ENCODE results near the gene POU2AF2. TPM values are rescaled to one million over a fixed set of nuclear protein-coding genes. Genes with fewer than 3 reads are reported as not detected.

The POU2AF2 gene
- total and polyA plus RNA-seq, 4 donors: not detected

DNA sequence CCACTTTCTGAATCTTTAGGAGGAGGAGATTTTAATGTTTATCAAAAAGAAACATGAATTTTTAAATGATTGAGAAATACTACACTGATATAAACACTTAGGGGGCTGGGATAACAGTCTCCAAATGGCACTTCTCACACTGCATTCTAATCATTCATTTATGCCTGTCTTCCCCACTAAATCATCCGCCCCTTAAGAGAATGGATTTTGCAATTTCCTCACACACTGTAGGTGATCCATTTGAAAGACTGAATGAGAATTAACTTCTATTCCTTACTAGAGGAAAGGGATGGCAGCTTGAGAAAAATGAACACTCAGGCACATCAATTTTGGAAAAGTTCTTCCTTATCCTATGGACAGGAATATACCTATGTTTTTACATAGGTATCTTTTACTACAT lies 7.6 kb upstream of the POU2AF2 start:
- H3K27ac ChIP-seq (ENCODE audit: low read depth in 1 of 2, low read length in 2 of 2): no peak overlapping the region
- H3K27me3 ChIP-seq (ENCODE audit: control insufficient read depth in 4 of 4, insufficient read depth in 4 of 4, low read length in 3 of 4): no peaks in the 10 kb centered on the region
- no peak overlapping the region for H3K9ac ChIP-seq (ENCODE audit: low read depth in 1 of 2, low read length in 2 of 2)
- H3K4me3 ChIP-seq (ENCODE audit: low read depth in 1 of 3, low read length in 3 of 3): no peak overlapping the region
- no peaks in the 10 kb centered on the region for H3K36me3 ChIP-seq (ENCODE audit: control insufficient read depth in 4 of 4, insufficient read depth in 3 of 4, low read depth in 1 of 4, low read length in 3 of 4)
- WGBS: 84% methylated on average over 1 of the region's 1 CpG
- TF ChIP-seq FOXA2 (IDR thresholded peaks at IDR 0.05) (no peak), EGR1 (IDR thresholded peaks at IDR 0.05; ENCODE audit: low read depth in 2 of 2) (no peak)
- H3K4me1 ChIP-seq (ENCODE audit: control insufficient read depth in 4 of 4, insufficient read depth in 4 of 4, low read length in 3 of 4): no peaks in the 10 kb centered on the region
- no peak for DNase-seq (ENCODE audit: low spot score)
- no peaks in the 10 kb centered on the region for H3K9me3 ChIP-seq (ENCODE audit: control insufficient read depth in 4 of 4, low read length in 3 of 4)

DNA sequence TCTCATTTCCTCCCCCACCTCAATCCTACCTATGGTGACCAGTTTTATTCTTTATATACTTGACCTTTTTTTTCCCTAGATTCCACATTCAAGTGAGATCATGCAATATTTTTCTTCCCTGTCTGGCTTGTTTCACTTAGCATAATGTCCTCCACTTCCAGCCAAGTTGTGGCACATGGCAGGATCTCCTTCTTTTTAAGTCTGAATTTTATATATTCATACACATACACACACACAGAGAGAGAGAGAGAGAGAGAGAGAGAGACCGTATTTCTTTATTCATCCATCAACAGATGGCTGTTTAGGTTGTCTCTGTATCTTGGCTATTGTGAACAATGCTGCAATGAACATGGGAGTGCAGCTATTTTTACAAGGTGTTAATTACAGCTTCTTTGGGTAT lies 1.4 kb downstream of the POU2AF2 start:
- 88% methylated on average over 1 of the region's 1 CpG for WGBS
- TF ChIP-seq, protein P1, sequence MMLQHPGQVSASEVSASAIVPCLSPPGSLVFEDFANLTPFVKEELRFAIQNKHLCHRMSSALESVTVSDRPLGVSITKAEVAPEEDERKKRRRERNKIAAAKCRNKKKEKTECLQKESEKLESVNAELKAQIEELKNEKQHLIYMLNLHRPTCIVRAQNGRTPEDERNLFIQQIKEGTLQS (IDR thresholded peaks at IDR 0.05): no peak
- no peak for TF ChIP-seq JUND (IDR thresholded peaks at IDR 0.05)
- H3K9ac ChIP-seq (ENCODE audit: low read depth in 1 of 2, low read length in 2 of 2): no peak overlapping the region
- no peak for DNase-seq (ENCODE audit: low spot score)
- H3K36me3 ChIP-seq (ENCODE audit: control insufficient read depth in 4 of 4, insufficient read depth in 3 of 4, low read depth in 1 of 4, low read length in 3 of 4): no peaks in the 10 kb centered on the region
- H3K27ac ChIP-seq (ENCODE audit: low read depth in 1 of 2, low read length in 2 of 2): no peak overlapping the region
- H3K27me3 ChIP-seq (ENCODE audit: control insufficient read depth in 4 of 4, insufficient read depth in 4 of 4, low read length in 3 of 4): peaks cover 0 to 9% (median 4%) of the 10 kb centered on the region in 4 donors
- no peaks in the 10 kb centered on the region for H3K9me3 ChIP-seq (ENCODE audit: control insufficient read depth in 4 of 4, low read length in 3 of 4)
- H3K4me1 ChIP-seq (ENCODE audit: control insufficient read depth in 4 of 4, insufficient read depth in 4 of 4, low read length in 3 of 4): no peaks in the 10 kb centered on the region
- H3K4me3 ChIP-seq (ENCODE audit: low read depth in 1 of 3, low read length in 3 of 3): no peak overlapping the region

DNA sequence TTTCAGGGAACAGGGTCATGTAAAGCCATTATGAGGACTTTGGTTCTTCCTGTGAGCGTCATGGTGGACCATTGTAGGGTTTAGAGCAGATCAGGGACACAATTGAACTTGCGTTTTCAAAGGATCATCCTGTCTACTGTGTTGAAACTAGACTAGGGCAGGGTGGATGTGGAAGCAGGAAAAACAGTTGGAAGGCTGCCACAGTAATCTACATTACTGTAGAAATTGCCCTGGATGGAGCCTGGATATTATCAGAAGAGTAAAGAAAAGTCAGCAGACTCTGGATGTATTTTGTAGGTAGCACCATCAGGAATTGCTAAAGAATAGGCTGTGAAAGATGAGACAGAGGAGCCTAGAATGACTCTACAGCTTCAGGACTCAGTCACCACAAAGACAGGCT lies 5.4 kb downstream of the POU2AF2 start:
- TF ChIP-seq JUND (IDR thresholded peaks at IDR 0.05) (no peak), FOXA2 (IDR thresholded peaks at IDR 0.05) (no peak), FOXA1 (IDR thresholded peaks at IDR 0.05) (no peak), SP1 (IDR thresholded peaks at IDR 0.05) (no peak), HNF4A (conservative IDR thresholded peaks at IDR 0.05) (no peak), GABPA (IDR thresholded peaks at IDR 0.05 in 1 of 2, conservative IDR thresholded peaks at IDR 0.05 in 1 of 2) (no peak)
- TF ChIP-seq, protein P2, sequence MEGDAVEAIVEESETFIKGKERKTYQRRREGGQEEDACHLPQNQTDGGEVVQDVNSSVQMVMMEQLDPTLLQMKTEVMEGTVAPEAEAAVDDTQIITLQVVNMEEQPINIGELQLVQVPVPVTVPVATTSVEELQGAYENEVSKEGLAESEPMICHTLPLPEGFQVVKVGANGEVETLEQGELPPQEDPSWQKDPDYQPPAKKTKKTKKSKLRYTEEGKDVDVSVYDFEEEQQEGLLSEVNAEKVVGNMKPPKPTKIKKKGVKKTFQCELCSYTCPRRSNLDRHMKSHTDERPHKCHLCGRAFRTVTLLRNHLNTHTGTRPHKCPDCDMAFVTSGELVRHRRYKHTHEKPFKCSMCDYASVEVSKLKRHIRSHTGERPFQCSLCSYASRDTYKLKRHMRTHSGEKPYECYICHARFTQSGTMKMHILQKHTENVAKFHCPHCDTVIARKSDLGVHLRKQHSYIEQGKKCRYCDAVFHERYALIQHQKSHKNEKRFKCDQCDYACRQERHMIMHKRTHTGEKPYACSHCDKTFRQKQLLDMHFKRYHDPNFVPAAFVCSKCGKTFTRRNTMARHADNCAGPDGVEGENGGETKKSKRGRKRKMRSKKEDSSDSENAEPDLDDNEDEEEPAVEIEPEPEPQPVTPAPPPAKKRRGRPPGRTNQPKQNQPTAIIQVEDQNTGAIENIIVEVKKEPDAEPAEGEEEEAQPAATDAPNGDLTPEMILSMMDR (IDR thresholded peaks at IDR 0.05; ENCODE audit: low read depth, low read length, missing input control): no peak
- TF ChIP-seq, protein P3, sequence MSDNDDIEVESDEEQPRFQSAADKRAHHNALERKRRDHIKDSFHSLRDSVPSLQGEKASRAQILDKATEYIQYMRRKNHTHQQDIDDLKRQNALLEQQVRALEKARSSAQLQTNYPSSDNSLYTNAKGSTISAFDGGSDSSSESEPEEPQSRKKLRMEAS (IDR thresholded peaks at IDR 0.05): no peak
- TF ChIP-seq, protein P4, sequence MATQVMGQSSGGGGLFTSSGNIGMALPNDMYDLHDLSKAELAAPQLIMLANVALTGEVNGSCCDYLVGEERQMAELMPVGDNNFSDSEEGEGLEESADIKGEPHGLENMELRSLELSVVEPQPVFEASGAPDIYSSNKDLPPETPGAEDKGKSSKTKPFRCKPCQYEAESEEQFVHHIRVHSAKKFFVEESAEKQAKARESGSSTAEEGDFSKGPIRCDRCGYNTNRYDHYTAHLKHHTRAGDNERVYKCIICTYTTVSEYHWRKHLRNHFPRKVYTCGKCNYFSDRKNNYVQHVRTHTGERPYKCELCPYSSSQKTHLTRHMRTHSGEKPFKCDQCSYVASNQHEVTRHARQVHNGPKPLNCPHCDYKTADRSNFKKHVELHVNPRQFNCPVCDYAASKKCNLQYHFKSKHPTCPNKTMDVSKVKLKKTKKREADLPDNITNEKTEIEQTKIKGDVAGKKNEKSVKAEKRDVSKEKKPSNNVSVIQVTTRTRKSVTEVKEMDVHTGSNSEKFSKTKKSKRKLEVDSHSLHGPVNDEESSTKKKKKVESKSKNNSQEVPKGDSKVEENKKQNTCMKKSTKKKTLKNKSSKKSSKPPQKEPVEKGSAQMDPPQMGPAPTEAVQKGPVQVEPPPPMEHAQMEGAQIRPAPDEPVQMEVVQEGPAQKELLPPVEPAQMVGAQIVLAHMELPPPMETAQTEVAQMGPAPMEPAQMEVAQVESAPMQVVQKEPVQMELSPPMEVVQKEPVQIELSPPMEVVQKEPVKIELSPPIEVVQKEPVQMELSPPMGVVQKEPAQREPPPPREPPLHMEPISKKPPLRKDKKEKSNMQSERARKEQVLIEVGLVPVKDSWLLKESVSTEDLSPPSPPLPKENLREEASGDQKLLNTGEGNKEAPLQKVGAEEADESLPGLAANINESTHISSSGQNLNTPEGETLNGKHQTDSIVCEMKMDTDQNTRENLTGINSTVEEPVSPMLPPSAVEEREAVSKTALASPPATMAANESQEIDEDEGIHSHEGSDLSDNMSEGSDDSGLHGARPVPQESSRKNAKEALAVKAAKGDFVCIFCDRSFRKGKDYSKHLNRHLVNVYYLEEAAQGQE (IDR thresholded peaks at IDR 0.05): no peak
- TF ChIP-seq, protein P5, sequence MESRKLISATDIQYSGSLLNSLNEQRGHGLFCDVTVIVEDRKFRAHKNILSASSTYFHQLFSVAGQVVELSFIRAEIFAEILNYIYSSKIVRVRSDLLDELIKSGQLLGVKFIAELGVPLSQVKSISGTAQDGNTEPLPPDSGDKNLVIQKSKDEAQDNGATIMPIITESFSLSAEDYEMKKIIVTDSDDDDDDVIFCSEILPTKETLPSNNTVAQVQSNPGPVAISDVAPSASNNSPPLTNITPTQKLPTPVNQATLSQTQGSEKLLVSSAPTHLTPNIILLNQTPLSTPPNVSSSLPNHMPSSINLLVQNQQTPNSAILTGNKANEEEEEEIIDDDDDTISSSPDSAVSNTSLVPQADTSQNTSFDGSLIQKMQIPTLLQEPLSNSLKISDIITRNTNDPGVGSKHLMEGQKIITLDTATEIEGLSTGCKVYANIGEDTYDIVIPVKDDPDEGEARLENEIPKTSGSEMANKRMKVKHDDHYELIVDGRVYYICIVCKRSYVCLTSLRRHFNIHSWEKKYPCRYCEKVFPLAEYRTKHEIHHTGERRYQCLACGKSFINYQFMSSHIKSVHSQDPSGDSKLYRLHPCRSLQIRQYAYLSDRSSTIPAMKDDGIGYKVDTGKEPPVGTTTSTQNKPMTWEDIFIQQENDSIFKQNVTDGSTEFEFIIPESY (IDR thresholded peaks at IDR 0.05): no peak
- no peak overlapping the region for H3K27ac ChIP-seq (ENCODE audit: low read depth in 1 of 2, low read length in 2 of 2)
- WGBS: 64% methylated on average over 2 of the region's 2 CpGs
- DNase-seq (ENCODE audit: low spot score): no peak
- H3K27me3 ChIP-seq (ENCODE audit: control insufficient read depth in 4 of 4, insufficient read depth in 4 of 4, low read length in 3 of 4): peaks cover 0 to 5% (median 0%) of the 10 kb centered on the region in 4 donors
- H3K9me3 ChIP-seq (ENCODE audit: control insufficient read depth in 4 of 4, low read length in 3 of 4): no peaks in the 10 kb centered on the region
- H3K4me1 ChIP-seq (ENCODE audit: control insufficient read depth in 4 of 4, insufficient read depth in 4 of 4, low read length in 3 of 4): no peaks in the 10 kb centered on the region
- no peak overlapping the region for H3K9ac ChIP-seq (ENCODE audit: low read depth in 1 of 2, low read length in 2 of 2)
- no peaks in the 10 kb centered on the region for H3K36me3 ChIP-seq (ENCODE audit: control insufficient read depth in 4 of 4, insufficient read depth in 3 of 4, low read depth in 1 of 4, low read length in 3 of 4)
- no peak overlapping the region for H3K4me3 ChIP-seq (ENCODE audit: low read depth in 1 of 3, low read length in 3 of 3)
